Astrocyte (in vitro differentiated cells and primary cell): ENCODE results near the gene COA1.

Source experiments
- CTCF ChIP-seq: IDR thresholded peaks from 2 replicates; pipeline ENCODE4 v1.5.1; 2011; ENCODE audit warnings: low read depth, mild to moderate bottlenecking, inconsistent platforms, low read length, moderate library complexity; ENCODE audit not compliant: insufficient read depth
- EZH2 ChIP-seq: IDR thresholded peaks from 2 replicates; pipeline ENCODE4 v1.6.1; 2012; ENCODE audit warnings: mild to moderate bottlenecking, low read length, inconsistent platforms; ENCODE audit not compliant: insufficient read depth

GRCh38 chr7:43625980-43626379 is 103.3 kb downstream of the COA1 start:
- TF ChIP-seq CTCF = no peak
- no peak for TF ChIP-seq EZH2
